DND-41 (cell line): ENCODE data around the gene HEXIM2.
"Not testable (repeated sequence)": the region's sequence is repeated elsewhere in the genome, so short reads cannot be mapped to it uniquely, and the experiment has no call there.

Experiments used
- ATAC-seq: fragments of 200-7000 bp; cut with Tn5 transposase; 3 replicates; pipeline ENCODE4 v1.9.1; 2021; ENCODE audit warnings: low read depth; ENCODE audit not compliant: insufficient read depth
- DNase-seq: peaks from one replicate; pipeline ENCODE4 v3.0.0-alpha.2; 2020
- H2AFZ ChIP-seq: 2 replicates; pipeline ENCODE4 v1.6.0; 2012; ENCODE audit warnings: low read depth, low read length
- H3K27ac ChIP-seq: 2 replicates; pipeline ENCODE4 v1.5.1; 2012; ENCODE audit warnings: low read length, inconsistent platforms
- H3K27me3 ChIP-seq: fragments of 200-600 bp; sonication (generic); 2 replicates; pipeline ENCODE4 v1.6.0; 2012; ENCODE audit warnings: low read length, mild to moderate bottlenecking, inconsistent platforms; ENCODE audit not compliant: insufficient read depth, poor library complexity
- H3K36me3 ChIP-seq: 2 replicates; pipeline ENCODE4 v1.5.1; 2012; ENCODE audit warnings: low read length, inconsistent platforms; ENCODE audit not compliant: insufficient read depth
- H3K4me1 ChIP-seq: 2 replicates; pipeline ENCODE4 v1.5.1; 2012; ENCODE audit warnings: mild to moderate bottlenecking, low read length; ENCODE audit not compliant: insufficient read depth
- H3K4me2 ChIP-seq: 2 replicates; pipeline ENCODE4 v1.6.0; 2012; ENCODE audit warnings: mild to moderate bottlenecking, moderate library complexity, low read length, inconsistent platforms; ENCODE audit not compliant: insufficient read depth
- H3K4me3 ChIP-seq, 2 experiments: fragments of 200-600 bp in 1 of 2; shearing (Covaris generic) in 1 of 2; 2 replicates each; pipeline ENCODE4 v1.5.1; 2012 to 2016; ENCODE audit warnings: inconsistent platforms in 2 of 2, low read length in 2 of 2, mild to moderate bottlenecking in 2 of 2, low read depth in 1 of 2, moderate library complexity in 1 of 2
- H3K79me2 ChIP-seq: 2 replicates; pipeline ENCODE4 v1.6.0; 2012; ENCODE audit warnings: low read length, inconsistent platforms; ENCODE audit not compliant: insufficient read depth
- H3K9ac ChIP-seq: 2 replicates; pipeline ENCODE4 v1.6.0; 2012; ENCODE audit warnings: low read depth, mild to moderate bottlenecking, inconsistent platforms, low read length, moderate library complexity
- H3K9me3 ChIP-seq: 2 replicates; pipeline ENCODE4 v1.5.1; 2012; ENCODE audit warnings: low read length, moderate library complexity, mild to moderate bottlenecking, inconsistent platforms; ENCODE audit not compliant: insufficient read depth, severe bottlenecking
- H4K20me1 ChIP-seq: 2 replicates; pipeline ENCODE4 v1.6.0; 2012; ENCODE audit warnings: low read length; ENCODE audit not compliant: insufficient read depth
- EZH2 ChIP-seq: IDR thresholded peaks from 3 replicates; pipeline ENCODE4 v1.6.1; 2012; ENCODE audit warnings: borderline replicate concordance, low read depth, mild to moderate bottlenecking, moderate library complexity, low read length, inconsistent platforms; ENCODE audit not compliant: severe bottlenecking
- TF ChIP-seq, protein P1 (sequence below): IDR thresholded peaks from 2 replicates; pipeline ENCODE4 v1.5.1; 2012; ENCODE audit warnings: borderline replicate concordance, low read length, moderate library complexity, mild to moderate bottlenecking; ENCODE audit not compliant: poor library complexity, severe bottlenecking; ENCODE audit errors: extremely low read depth

The HEXIM2 gene

GRCh38 chr17:45123076-45123770, 38.5 kb upstream of the HEXIM2 start:
- no peaks in the 10 kb centered on the region for H3K36me3 ChIP-seq
- H3K9me3 ChIP-seq = no peaks in the 10 kb centered on the region
- H3K4me1 ChIP-seq = no peaks in the 10 kb centered on the region
- no peak overlapping the region for H2AFZ ChIP-seq
- no peak overlapping the region for H3K4me2 ChIP-seq
- DNase-seq (no peak), ATAC-seq (no peak)
- no peaks in the 10 kb centered on the region for H3K27me3 ChIP-seq
- H3K9ac ChIP-seq = no peak overlapping the region
- TF ChIP-seq, protein P1, sequence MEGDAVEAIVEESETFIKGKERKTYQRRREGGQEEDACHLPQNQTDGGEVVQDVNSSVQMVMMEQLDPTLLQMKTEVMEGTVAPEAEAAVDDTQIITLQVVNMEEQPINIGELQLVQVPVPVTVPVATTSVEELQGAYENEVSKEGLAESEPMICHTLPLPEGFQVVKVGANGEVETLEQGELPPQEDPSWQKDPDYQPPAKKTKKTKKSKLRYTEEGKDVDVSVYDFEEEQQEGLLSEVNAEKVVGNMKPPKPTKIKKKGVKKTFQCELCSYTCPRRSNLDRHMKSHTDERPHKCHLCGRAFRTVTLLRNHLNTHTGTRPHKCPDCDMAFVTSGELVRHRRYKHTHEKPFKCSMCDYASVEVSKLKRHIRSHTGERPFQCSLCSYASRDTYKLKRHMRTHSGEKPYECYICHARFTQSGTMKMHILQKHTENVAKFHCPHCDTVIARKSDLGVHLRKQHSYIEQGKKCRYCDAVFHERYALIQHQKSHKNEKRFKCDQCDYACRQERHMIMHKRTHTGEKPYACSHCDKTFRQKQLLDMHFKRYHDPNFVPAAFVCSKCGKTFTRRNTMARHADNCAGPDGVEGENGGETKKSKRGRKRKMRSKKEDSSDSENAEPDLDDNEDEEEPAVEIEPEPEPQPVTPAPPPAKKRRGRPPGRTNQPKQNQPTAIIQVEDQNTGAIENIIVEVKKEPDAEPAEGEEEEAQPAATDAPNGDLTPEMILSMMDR = no peak
- no peak for TF ChIP-seq EZH2
- no peak overlapping the region for H3K4me3 ChIP-seq
- H3K79me2 ChIP-seq = no peaks in the 10 kb centered on the region
- H3K27ac ChIP-seq = no peak overlapping the region
- H4K20me1 ChIP-seq = no peaks in the 10 kb centered on the region

GRCh38 chr17:45123930-45124796, 37.5 kb upstream of the HEXIM2 start:
- no peaks in the 10 kb centered on the region for H3K36me3 ChIP-seq
- H3K4me3 ChIP-seq = no peak overlapping the region
- no peaks in the 10 kb centered on the region for H3K9me3 ChIP-seq
- H3K27ac ChIP-seq = no peak overlapping the region
- no peaks in the 10 kb centered on the region for H4K20me1 ChIP-seq
- no peaks in the 10 kb centered on the region for H3K4me1 ChIP-seq
- H3K79me2 ChIP-seq = no peaks in the 10 kb centered on the region
- no peak overlapping the region for H3K4me2 ChIP-seq
- no peak for DNase-seq
- TF ChIP-seq, protein P1 = no peak
- TF ChIP-seq EZH2 = no peak
- no peak overlapping the region for H2AFZ ChIP-seq
- no peak for ATAC-seq
- no peaks in the 10 kb centered on the region for H3K27me3 ChIP-seq
- no peak overlapping the region for H3K9ac ChIP-seq

DNA sequence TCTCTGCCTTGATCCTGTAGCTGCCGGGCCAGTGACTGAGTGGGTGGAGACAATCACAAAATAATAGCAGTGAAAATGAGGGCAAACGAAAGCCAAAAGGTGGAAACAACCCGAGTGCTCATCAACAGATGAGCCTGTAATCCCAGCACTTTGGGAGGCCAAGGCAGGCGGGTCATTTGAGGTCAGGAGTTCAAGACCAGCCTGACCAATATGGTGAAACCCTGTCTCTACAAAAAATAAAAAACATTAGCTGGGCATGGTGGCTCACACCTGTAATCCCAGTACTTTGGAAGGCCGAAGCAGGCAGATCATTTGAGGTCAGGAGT, 36.9 kb upstream of the HEXIM2 start:
- not testable (repeated sequence) for DNase-seq, H3K9ac ChIP-seq, H3K4me2 ChIP-seq

DNA sequence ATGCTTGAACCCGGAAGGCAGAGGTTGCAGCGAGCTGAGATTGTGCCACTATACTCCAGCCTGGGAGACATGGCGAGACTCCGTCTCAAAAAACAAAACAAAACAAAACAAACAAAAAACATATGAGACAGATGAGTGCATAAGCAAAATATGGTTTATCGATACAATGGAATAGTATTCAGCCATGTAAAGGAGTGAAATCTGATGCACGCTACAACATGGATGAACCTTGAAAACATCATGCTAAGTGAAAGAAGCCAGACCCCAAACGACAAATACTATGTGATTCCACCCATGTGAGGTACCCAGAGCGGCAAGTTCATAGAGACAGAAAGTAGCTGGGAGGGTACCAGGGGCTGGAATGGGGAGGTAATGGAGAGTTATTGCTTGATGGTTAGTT, 36.2 kb upstream of the HEXIM2 start:
- no peak overlapping the region for H3K4me3 ChIP-seq
- no peaks in the 10 kb centered on the region for H3K4me1 ChIP-seq
- no peak overlapping the region for H3K27ac ChIP-seq
- DNase-seq (no peak), ATAC-seq (no peak)
- no peak overlapping the region for H2AFZ ChIP-seq
- H3K4me2 ChIP-seq = no peak overlapping the region
- H3K9me3 ChIP-seq = no peaks in the 10 kb centered on the region
- H4K20me1 ChIP-seq = no peaks in the 10 kb centered on the region
- H3K9ac ChIP-seq = no peak overlapping the region
- no peaks in the 10 kb centered on the region for H3K27me3 ChIP-seq
- H3K36me3 ChIP-seq = no peaks in the 10 kb centered on the region
- no peaks in the 10 kb centered on the region for H3K79me2 ChIP-seq
- TF ChIP-seq, protein P1 = no peak
- TF ChIP-seq EZH2 = no peak

More for the DNA sequence above, 36.9 kb upstream of the HEXIM2 start:
- not testable (repeated sequence) for H4K20me1 ChIP-seq, H3K4me3 ChIP-seq, H3K4me1 ChIP-seq, H2AFZ ChIP-seq, H3K79me2 ChIP-seq, ATAC-seq, H3K9me3 ChIP-seq, H3K27ac ChIP-seq, H3K36me3 ChIP-seq, H3K27me3 ChIP-seq
